SHP77 treated with DMSO at 0.1 percent for 48 hours (cell line): ENCODE results near the gene CHTOP.
"Not testable (repeated sequence)": the region's sequence is repeated elsewhere in the genome, so short reads cannot be mapped to it uniquely, and the experiment has no call there.

Experiments used
- DNase-seq: peaks from one replicate; lab custom pipeline; 2025; lab: John Stamatoyannopoulos, UW

CHTOP gene, protein sequence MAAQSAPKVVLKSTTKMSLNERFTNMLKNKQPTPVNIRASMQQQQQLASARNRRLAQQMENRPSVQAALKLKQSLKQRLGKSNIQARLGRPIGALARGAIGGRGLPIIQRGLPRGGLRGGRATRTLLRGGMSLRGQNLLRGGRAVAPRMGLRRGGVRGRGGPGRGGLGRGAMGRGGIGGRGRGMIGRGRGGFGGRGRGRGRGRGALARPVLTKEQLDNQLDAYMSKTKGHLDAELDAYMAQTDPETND

GRCh38 chr1:153633754-153634665, at the start of gene CHTOP:
CHTOP (plus strand) TSS chr1:153634066; CDS start chr1:153636589, 2,523 bp downstream.
- DNase-seq: peak; percentile 98

- DNase-seq: no peak
These were observed 48.9 kb upstream of the CHTOP start for GRCh38 chr1:153585006-153585405.

- DNase-seq: no peak
These were observed 47.5 kb upstream of the CHTOP start for GRCh38 chr1:153586347-153586746.

DNA sequence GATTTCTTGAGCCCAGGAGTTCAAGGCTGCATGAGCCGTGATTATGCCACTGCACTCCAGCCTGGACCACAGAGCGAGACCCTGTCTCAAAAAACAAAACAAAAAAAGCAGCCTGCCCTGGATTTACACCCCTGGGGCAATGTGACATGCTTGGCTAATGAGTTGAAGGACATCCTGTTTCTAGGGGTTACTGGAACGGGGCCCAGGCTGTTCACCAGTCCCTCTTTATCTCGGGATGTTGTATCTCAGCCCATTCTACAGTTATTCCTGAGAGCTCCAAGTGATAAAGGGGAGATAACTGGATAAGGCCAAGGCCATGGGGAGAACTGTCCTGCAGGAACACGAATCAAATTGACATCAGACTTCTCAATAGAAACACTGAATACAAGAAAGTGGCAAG, 46.6 kb upstream of the CHTOP start:
- no peak for DNase-seq

GRCh38 chr1:153588033-153588432, 45.8 kb upstream of the CHTOP start:
- not testable (repeated sequence) for DNase-seq

GRCh38 chr1:153588482-153588881, 45.4 kb upstream of the CHTOP start:
- no peak for DNase-seq

DNA sequence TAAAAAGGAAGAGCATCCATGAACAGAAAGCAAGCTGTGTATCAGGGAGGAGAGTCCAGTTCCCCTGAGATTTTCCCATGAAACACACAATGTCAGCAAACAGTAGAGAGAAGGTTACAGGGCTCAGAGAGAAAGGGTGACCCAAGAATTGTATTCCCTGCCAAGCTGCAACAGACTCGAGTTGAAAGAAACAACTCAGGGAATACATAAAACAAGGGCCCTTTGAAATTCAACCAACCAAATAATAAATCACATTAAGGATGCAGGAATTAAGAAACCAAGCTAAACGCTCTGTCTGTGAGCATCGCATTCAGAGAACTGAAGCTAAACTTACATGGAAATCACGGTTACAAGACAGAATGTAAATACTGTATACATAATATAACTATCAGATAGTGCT, 41.1 kb upstream of the CHTOP start:
- no peak for DNase-seq

GRCh38 chr1:153597206-153597605, 36.7 kb upstream of the CHTOP start:
- no peak for DNase-seq

GRCh38 chr1:153598309-153599172, 35.3 kb upstream of the CHTOP start:
- no peak for DNase-seq

DNA sequence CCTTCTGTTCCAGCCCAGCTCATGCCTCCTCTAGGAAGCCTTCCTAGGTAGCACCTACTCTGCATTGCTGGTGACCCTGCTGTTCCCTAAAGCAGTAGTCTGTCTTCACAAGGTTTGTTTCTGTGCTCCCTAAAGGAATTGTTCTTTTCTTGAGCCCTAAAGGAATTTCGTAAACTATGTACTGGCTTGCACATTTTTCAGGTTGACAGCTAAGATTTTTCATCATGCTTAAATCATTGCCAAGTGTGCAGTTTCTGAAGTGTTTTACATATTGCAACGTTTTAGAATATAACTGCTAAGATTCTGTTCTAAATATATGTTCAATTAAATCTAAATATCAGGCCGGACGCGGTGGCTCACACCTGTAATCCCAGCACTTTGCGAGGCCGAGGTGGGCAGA, 34.0 kb upstream of the CHTOP start:
- DNase-seq: no peak

DNA sequence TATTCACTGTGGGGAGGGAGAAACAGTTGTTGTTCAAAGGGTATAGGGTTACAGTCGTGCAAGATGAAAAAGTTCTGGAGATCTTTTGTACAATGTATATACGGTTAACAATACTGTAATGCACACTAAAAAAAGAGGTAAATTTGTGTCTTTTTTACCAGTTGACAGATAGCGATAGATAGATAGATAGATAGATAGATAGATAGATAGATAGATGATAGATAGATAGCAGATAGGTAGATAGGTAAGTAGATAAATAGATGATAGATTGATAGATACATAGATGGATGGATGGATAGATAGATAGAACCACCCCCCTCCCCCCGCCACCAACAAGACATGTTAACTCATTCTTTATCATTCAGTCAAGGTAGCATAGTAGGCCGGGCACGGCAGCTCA, 31.1 kb upstream of the CHTOP start:
- DNase-seq: no peak

DNA sequence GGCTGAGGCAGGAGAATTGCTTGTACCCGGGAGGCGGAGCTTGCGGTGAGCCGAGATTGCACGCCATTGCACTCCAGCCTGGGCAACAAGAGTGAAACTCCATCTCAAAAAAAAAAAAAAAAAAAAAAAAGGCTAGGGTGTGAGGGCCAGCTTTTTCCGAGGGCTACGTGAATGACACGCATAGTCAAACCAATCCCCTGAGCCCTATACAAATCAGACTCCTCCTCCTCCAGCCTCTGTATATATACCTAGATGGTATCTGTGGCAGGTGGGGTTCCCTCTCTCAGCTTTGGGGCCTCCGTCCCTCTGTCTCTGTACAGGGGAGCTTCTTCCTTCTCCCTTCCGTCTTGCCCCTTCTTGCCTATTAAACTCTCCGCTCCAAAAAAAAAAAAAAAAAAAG, 27.7 kb upstream of the CHTOP start:
- no peak for DNase-seq

DNA sequence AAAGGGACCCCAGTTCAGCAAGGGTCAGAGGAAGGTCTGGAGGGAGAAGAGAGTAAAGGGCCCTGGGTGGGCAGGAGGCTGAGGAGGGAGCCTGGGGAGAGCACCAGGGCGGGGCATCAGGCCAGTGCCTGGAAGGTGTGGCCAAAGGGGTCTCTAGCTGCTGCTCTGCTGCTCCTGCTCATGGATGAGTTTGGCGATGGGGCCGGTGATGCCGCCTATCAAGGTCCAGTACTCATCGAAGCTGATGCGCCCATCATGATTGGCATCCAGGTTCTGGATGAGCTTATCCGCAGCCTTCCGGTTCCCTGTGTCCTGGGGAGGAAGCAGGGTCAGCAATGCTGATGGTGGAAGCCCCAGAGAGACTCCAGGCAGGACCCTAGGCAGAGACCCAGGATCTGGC, 26.5 kb upstream of the CHTOP start:
- no peak for DNase-seq

GRCh38 chr1:153608089-153608682, 25.7 kb upstream of the CHTOP start:
- no peak for DNase-seq

- DNase-seq: no peak
These were observed 24.9 kb upstream of the CHTOP start for GRCh38 chr1:153608742-153609584.

DNA sequence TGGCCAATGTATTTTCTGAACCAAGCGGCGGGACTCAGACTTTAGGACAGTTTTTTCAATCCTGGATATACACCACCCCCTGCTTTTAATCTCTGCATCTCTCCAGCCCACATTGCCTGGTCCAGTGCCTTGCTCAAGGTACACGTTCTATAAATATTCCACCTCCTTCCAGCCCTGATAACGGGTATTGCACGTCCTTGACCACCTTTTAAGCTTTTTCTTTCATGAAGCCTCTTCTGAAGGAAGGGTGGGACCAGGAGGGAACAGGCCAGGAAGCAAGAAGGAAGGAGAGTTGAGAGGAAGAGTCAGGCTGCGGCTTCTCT, 24.3 kb upstream of the CHTOP start:
- DNase-seq: no peak

DNA sequence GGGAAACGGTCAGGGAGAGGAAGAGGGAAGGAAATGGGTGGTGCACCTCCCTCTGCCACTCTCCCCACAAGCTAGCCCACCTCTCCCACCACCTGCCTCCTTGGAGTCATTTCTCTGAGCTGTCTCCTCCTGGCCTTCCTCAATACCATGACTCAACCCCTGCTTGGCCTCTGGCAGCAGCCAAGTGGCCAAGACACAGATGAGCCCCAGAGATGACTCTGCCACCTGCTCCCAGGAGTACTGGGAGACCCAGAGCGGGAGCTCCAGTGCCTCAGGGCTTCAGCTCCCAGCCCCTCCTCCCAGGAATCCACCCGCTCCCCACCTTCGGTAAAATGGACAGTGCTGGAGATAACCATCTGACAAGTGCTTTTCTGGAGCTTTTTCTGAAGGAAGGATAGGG, 23.5 kb upstream of the CHTOP start:
- no peak for DNase-seq

GRCh38 chr1:153610811-153611301, 23.0 kb upstream of the CHTOP start:
- no peak for DNase-seq

- no peak for DNase-seq
These were observed 22.5 kb upstream of the CHTOP start for GRCh38 chr1:153611356-153611755.

- no peak for DNase-seq
These were observed 21.6 kb upstream of the CHTOP start for GRCh38 chr1:153612111-153612754.
